EH (cell line): ENCODE results near the gene SSU72.
"Not testable (repeated sequence)": the region's sequence is repeated elsewhere in the genome, so short reads cannot be mapped to it uniquely, and the experiment has no call there.

ENCODE experiments used
- DNase-seq: peaks from one replicate; pipeline ENCODE4 v3.0.0-alpha.2; 2015; ENCODE audit warnings: low read depth

SSU72 gene

DNA sequence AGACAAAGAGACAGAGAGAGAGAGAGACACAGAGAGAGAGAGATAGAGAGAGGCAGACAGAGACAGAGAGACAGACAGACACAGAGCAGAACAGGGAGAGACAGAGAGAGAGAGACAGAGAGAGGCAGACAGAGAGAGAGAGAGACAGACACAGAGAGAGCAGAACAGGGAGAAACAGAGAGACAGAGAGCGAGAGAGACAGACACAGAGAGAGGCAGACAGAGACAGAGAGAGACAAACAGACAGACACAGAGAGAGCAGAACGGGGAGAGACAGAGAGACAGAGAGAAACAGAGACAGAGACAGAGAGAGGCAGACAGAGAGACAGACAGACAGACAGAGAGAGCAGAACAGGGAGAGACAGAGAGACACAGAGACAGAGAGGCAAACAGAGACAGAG is 20.7 kb upstream of the SSU72 start:
- not testable (repeated sequence) for DNase-seq

GRCh38 chr1:1594602-1595260 is 20.1 kb upstream of the SSU72 start:
- no peak for DNase-seq

GRCh38 chr1:1593834-1594601 is 19.4 kb upstream of the SSU72 start:
- no peak for DNase-seq

GRCh38 chr1:1591452-1591851 is 16.8 kb upstream of the SSU72 start:
- DNase-seq, result peak; percentile 62

DNA sequence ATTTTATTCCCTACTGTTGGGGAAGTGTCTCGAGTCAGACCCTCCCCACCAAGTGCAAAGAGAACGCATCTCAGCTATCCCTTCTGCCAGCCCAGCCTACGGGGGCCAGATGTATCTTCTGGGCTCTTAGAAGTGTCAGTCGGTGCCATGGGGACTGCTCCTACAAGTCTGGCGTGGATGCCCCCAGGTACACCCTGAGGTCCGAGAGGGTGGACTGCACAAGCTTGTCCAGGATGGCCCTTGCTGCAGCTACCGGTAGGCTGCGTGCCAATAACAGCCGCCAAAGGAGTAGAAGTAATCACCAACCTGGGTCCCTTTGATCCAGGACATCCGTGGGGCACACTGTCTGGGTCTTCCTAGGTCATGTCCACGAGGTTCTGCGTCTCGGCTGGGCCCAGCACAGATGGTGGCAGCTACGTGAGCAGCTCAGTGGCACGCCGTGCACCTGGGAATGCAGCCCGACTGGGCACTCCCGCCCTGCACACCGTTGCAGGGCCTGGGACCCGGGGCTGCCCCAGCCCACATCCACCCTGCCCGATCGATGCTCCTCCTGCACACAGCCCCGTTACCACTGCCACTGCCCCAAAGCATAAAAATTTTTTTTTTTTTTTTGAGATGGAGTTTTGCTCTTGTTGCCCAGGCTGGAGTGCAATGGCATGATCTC is 8.8 kb upstream of the SSU72 start:
- no peak for DNase-seq

DNA sequence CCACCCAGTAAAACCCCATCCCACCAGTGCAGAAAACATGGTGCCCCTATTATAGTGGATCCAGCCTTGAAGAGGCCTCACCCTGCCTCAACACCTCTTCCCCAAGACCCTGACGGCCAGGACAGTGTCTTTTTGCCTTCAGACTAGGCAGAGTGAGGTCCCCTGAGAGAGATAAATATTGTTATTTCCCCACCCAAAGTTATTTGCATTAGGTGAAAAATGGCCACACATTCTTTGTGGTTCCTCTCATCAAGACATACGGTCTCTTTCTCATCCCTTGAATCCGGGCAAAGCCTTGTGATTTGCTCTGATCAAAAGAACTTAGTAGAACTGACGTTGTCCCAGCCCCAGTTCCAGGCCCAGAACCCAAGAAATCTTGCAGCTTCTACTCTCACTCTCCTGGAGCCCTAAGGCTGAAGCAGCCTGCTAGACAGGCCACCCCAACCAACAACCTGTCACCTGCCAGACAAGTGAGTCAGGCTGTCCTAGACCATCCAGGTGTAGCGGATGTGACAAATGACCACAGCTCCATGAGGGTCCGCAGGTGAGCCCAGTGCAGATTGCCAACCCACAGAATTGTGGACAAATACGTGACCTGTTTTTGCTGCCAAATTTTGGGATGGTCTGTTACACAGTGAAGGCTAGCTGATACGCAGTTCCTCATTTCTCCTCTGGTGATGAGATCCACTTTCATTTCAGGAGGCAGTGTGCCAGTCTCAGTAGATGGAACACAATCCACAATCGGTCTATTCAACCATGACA is 8.1 kb upstream of the SSU72 start:
- no peak for DNase-seq

- no peak for DNase-seq
Measured at GRCh38 chr1:1578371-1578940, 3.8 kb upstream of the SSU72 start.

GRCh38 chr1:1577367-1578011 is 2.8 kb upstream of the SSU72 start:
- no peak for DNase-seq

DNA sequence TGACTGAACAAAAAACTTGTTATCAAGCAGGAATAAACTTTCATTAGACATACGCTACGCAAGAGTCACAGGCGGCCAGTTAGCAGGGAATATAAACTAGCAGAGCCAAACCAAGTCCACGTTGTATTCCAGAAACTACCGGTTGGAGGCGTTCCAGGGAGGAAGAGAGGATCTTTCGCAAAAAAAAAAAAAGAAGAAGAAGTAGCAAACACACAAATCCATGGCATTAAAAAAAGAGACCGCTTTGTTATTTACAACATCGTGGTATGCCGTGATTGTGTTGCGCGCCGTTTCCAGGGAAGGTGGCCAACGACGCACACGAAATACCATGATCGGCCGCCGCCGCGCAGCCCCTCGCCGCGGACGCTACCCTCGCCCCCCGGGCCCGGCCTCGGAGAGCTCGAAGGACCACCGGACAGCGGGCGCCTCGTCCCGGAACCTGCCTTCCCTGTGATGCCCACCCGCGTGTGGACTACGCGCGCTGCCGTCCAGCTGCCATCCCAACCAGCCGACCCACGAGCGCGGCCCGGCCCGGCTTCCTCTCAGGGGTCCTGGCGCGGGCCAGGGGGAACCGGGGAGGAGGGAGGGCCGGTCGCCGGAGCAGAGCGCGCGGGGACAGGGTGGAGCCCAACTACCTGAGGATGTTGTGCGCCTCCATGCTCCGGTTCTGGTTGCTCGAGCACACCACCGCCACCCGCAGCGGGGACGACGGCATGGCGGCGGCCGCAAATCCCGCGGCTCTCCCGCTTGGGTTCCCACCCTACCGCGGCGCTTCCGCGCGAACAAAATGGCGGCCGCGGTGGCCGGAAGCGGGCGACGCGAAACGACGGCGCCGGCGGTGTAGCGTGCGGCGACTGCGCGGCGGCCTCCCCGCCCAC is 581 bp downstream of the SSU72 start:
- DNase-seq, result peak; percentile 72

DNA sequence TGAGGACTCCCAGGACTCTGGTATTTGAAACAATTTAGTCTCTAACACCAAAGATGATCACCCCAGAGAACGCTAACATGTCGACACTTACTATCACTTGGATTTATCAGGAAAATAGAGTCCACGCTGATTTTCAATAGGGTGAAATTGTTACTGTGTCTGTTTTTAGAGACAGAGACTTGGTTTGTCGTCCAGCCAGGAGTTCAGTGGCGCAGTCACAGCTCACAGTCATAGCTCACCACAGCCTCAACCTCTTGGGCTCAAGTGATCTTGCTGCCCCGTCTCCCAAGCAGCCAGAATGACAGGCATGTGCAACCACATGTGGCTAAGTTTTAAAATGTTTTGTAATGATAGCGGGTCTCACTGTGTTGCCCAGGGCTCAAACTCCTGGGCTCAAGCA is 5.3 kb downstream of the SSU72 start:
- DNase-seq, result no peak

- no peak for DNase-seq
Measured at GRCh38 chr1:1567891-1568291, 6.8 kb downstream of the SSU72 start.

- DNase-seq, result no peak
Measured at GRCh38 chr1:1567152-1567875, 7.3 kb downstream of the SSU72 start.

GRCh38 chr1:1565340-1565739 is 9.3 kb downstream of the SSU72 start:
- DNase-seq, result no peak

GRCh38 chr1:1564268-1564667 is 10.4 kb downstream of the SSU72 start:
- DNase-seq, result no peak

DNA sequence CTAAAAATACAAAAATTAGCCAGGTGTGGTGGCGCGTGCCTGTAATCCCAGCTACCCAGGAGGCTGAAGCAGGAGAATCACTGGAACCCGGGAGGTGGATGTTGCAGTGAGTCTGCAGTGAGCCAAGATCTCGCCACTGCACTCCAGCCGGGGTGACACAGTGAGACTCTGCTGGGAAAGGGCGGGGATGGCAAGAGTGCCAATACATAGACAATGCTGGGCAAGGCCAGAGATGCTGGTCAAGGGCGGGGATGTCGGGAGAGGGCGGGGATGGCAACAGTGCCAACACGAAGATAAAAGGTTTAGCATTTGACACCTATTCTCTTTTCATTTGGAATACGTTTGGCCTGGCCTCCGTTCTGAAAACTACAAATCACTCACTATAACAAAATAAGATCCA is 11.0 kb downstream of the SSU72 start:
- no peak for DNase-seq

DNA sequence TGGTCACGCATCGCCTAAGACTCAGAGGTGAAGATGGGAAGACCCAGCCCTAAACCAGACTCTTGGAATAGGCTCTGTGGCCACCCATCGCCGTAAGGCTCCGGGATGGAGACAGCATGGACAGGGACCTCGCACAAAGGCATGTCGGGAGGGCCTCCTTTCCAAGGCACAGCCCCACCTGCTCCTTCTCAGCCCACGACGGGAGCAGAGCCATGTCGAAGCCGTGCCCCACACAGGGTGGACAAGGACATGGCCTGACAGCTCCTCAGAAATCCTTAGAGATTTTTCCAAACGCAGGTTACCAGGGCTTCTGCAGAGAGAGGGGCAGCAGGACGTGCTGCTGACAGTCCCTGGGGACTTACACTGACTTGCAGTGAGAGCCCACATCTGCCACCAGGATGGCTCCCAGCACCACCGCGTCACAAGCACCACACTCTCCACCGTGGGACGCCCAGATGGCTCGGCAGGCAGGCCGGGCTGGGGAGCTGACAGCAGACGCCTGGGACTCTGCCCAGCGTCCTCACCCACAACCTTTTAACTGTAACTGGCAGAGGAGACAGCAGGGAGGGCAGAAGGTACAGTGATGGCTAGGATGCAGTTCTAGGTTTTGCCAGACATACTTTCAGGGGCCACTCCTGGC is 12.0 kb downstream of the SSU72 start:
- no peak for DNase-seq

DNA sequence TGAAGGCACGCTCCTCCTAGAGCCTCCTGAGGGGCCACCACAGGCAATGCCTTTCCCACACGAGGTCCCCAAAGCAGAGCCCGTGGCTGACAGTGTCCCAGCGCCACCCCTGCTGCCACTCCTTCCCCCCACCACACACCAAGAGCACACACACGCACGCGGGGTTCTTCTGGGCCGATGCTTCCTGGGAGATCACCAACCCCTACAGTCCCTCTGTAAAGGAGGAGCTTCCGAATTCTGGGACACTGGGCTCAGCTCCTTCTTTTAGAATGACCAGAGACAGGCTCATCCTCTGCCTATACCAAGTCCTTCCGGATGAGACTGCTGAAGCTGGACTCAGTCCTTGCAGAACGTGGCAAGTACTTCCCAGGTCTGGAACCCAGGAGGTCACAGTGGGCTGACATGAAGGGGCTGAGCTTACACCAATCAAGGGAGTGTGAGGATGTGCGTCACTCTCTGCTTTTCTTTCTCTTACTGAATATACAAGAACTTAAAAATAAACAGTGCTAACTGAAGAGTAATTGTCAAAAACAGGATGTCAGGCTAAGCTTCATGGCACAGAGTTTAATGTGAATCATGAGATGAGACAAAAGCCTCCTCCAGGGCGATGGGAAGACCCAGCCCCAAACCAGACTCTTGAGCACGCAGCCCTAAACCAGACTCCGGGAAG is 12.7 kb downstream of the SSU72 start:
- no peak for DNase-seq

- DNase-seq, result no peak
Measured at GRCh38 chr1:1560178-1560577, 14.5 kb downstream of the SSU72 start.

DNA sequence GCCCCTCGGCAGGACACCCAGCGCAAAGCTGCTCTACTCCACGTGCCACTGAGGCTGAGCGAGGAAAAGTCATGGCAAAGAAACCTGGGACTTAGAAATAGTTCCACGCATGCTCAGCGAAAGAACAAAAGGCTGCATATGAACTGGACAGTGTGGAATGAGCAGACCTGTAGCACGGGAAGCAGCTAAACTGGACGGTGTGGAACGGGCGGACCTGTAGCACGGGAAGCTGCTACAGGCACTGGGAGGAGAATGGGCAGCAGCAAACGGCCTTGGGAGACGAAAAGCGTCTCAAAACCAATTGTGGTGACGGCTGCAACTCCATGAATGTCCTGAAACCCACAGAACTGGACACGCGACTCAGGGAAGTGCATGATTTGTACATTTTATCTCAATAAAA is 15.6 kb downstream of the SSU72 start:
- DNase-seq, result no peak
